ENCODE measurements around the gene AMPD2.
A peak's percentile ranks its signal among the peaks of the same experiment; 100 is the strongest.

AMPD2 gene

GRCh38 chr1:109598655-109599054 is 21.0 kb upstream of the AMPD2 start:
- TF ChIP-seq CTCF (IDR thresholded peaks at IDR 0.05; ENCODE audit: insufficient read depth, low read depth, low read length, missing control alignments), result peak; percentile 12
- DNase-seq (ENCODE audit: low read depth), result no peak
- H3K4me3 ChIP-seq (ENCODE audit: low read depth, low read length), result no peak overlapping the region

- DNase-seq (ENCODE audit: low read depth), result no peak
- TF ChIP-seq CTCF (IDR thresholded peaks at IDR 0.05; ENCODE audit: insufficient read depth, low read depth, low read length, missing control alignments), result no peak
- no peak overlapping the region for H3K4me3 ChIP-seq (ENCODE audit: low read depth, low read length)
Measured at GRCh38 chr1:109603229-109603628, 16.4 kb upstream of the AMPD2 start.

- TF ChIP-seq CTCF (IDR thresholded peaks at IDR 0.05; ENCODE audit: insufficient read depth, low read depth, low read length, missing control alignments), result no peak
- no peak for DNase-seq (ENCODE audit: low read depth)
- H3K4me3 ChIP-seq (ENCODE audit: low read depth, low read length), result no peak overlapping the region
Measured at GRCh38 chr1:109605381-109605780, 14.3 kb upstream of the AMPD2 start.

- no peak overlapping the region for H3K4me3 ChIP-seq (ENCODE audit: low read depth, low read length)
- DNase-seq (ENCODE audit: low read depth), result no peak
- no peak for TF ChIP-seq CTCF (IDR thresholded peaks at IDR 0.05; ENCODE audit: insufficient read depth, low read depth, low read length, missing control alignments)
Measured at GRCh38 chr1:109609881-109610280, 9.8 kb upstream of the AMPD2 start.

- no peak for TF ChIP-seq CTCF (IDR thresholded peaks at IDR 0.05; ENCODE audit: insufficient read depth, low read depth, low read length, missing control alignments)
- no peak overlapping the region for H3K4me3 ChIP-seq (ENCODE audit: low read depth, low read length)
- DNase-seq (ENCODE audit: low read depth), result no peak
Measured at GRCh38 chr1:109610609-109611307, 8.9 kb upstream of the AMPD2 start.

GRCh38 chr1:109611308-109611990 is 8.2 kb upstream of the AMPD2 start:
- TF ChIP-seq CTCF (IDR thresholded peaks at IDR 0.05; ENCODE audit: insufficient read depth, low read depth, low read length, missing control alignments), result no peak
- H3K4me3 ChIP-seq (ENCODE audit: low read depth, low read length), result no peak overlapping the region

More at GRCh38 chr1:109611308-109611990, 8.2 kb upstream of the AMPD2 start:
- no peak for DNase-seq (ENCODE audit: low read depth)

All from GM12865 (cell line).